NCI-H526 treated with DMSO at 0.1 percent for 48 hours (cell line): ENCODE measurements around the gene CD151.

ENCODE experiments used
- DNase-seq: peaks from one replicate; lab custom pipeline; 2025; lab: John Stamatoyannopoulos, UW

Gene CD151

DNA sequence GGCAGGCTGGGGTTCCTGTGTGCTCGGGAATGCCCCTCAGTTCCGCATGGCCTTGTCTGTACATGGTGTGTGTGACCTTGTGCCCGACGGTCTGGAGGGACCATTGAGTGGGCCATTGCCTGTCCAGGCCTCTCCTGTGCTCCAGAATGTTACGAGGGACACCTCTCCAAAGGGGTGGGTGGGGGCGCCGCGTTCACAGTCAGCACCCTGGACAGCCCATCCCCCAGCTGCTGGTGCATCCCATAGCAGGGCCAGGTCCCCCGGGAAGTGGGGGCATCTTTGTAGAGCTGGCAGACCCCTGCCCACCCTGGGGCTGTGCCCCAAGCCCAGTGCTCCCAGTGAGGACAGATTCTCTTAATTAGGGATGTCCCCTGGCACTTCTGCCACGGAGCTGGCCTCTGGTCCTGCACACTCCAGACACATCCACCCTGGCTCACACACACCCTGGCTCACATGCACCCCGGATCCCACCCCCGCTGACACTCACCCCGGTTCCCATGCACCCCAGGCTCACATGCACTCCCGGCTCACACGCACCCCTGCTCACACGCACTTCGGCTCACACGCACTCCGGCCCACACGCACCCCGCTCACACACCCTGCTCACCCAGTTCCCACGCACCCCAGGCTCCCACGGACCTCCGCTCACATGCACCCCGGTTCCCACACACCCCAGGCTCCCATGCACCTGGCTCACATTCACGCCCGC lies 25.5 kb downstream of the CD151 start:
- no peak for DNase-seq

DNA sequence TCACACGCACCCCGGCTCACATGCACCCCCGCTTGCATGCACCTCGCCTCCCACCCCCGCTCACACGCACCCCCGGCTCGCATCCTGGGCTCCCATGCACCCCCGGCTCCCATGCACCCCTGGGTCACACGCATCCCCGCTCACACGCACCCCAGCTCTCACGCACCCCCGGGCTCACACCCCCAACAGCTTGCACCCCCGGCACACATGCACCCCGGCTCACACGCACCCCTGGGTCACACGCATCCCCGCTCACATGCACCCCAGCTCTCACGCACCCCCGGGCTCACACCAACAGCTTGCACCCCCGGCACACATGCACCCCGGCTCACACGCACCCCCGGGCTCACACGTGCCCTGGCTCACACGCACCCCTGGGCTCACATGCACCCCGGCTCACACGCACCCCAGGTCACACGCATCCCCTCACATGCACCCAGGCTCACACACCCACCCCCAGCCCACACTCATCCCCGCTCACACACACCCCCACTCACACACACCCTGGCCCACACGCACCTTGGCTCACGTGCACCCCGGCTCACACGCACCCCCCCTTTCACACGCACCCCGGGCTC lies 26.1 kb downstream of the CD151 start:
- no peak for DNase-seq

DNA sequence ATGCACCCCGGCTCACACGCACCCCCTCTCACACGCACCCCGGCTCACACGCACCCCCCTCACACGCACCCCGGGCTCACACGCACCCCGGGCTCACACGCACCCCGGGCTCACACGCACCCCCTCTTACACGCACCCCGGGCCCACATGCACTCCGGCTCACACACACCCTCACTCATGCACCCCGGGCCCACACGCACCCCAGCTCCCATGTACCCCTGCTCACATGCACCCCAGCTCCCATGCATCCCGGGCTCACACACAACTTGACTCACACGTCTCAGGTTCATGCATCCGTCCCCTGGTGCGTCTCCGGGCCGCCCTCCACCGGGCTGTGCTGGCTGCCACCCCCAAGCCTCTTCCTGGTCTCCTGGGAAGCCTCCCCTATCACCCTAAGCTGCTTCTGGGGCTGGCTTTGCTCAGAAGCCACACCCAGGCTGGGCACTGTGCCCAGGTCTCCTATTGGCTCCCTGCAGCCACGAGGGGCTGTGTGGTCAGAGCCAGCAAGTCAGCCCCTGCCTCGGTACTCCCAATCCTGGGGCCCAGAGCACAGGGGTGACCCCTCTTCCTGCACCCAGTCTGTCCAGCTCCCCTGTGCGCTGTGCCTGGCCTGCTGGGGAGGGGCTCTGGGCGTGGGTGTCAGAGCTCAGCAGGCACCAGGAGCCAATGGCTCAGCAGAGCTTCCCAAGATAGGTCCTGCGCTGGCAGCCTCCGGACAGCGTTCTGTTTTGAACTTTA lies 26.8 kb downstream of the CD151 start:
- peak; percentile 58 for DNase-seq

DNA sequence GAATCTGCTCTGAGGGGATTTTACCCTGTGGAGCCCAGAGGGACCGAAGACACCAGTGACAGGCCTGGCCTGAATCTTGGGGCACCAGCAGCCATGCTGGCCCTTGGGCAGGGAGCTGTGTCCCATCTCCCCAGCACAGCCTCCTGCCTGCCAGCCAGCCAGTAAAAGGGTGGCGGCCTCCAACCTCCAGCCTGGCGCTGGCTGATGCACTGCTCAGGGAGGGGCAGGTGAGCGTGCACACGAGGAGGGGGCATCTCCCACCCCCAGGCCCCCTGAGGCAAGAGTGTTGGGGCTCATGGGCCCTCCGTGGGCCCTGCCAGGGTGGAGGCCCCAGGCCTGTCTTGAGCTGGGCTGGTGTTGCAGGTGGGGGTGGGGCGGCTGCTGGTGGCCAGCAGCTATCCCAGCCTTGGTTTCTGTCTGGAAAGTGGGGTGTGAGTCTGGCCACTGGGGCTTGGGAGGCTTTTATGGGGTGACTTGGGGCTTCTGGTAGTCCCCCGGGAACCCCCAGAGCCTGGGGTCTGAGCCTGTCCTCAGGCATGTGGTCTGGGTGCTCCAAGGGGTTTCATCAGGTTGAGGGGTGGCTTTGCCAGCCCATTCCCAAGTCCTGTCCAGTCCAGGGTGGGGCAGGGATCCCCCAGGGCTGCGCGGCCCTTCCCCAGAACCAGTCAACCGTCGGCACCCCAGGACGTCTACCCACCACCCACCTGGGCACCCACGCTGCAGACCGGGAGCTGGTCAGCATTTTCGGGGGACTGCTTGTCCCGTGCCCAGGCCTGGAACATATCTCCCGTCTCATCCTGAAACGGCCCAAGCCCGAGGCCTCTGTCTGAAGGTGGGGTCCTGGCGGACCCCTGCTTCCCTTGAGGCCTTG lies 27.7 kb downstream of the CD151 start:
- DNase-seq = no peak

DNA sequence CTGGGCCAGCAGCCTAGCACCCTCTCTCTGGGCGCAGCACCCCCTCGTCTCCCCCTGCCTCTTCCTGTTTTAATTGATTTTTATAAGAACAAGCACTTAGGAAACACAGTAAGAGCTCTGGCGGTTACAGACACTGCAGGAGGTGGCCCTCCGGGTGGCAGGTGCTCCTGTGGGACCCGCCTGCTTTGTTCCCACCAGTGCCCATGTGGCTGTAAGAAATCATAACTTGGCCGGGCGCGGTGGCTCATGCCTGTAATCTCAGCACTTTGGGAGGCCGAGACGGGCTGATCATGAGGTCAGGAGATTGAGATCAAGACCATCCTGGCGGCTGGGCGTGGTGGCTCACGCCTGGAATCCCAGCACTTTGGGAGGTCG lies 28.3 kb downstream of the CD151 start:
- DNase-seq = no peak

DNA sequence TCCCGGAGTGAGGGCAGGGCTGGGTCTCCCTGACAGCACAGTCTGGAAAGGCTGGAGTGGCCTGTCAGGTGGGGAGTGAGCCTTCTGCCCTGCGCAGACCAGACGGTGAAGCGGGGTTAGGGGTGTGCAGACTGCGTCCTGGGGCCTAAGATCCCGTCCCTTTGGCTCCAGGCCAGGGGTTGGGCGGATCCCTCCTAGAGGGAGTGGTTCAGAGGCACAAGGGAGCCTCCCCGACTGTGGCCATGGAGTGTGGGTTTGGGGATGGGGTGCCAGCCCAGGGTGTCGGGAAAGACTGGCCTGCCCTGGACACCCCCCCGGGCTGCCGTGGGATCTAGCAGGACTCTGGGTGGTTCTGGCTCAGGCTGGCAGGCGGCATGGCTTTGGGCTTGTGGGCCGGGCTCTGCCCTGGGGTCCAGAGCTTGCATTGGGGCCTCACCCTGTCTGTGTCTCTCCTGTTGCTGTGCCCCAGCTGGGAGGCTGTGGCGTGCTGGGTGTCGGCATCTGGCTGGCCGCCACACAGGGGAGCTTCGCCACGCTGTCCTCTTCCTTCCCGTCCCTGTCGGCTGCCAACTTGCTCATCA lies 29.4 kb downstream of the CD151 start:
- peak; percentile 44 for DNase-seq

DNA sequence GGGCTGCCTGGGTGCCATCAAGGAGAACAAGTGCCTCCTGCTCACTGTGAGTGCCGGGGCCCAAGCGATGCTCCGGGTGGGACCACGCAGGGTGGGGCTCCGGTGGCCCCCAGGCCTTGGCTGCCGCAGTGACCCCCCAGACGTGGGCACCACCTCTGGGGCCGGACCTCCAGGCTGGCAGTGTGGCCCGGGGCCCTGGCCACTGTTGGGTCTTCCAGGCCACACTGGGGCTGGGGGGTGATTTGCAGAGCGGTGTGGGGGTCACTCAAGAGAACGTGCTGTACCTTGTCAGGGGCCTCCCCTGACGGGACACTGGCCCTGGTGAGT lies 29.9 kb downstream of the CD151 start:
- no peak for DNase-seq

DNA sequence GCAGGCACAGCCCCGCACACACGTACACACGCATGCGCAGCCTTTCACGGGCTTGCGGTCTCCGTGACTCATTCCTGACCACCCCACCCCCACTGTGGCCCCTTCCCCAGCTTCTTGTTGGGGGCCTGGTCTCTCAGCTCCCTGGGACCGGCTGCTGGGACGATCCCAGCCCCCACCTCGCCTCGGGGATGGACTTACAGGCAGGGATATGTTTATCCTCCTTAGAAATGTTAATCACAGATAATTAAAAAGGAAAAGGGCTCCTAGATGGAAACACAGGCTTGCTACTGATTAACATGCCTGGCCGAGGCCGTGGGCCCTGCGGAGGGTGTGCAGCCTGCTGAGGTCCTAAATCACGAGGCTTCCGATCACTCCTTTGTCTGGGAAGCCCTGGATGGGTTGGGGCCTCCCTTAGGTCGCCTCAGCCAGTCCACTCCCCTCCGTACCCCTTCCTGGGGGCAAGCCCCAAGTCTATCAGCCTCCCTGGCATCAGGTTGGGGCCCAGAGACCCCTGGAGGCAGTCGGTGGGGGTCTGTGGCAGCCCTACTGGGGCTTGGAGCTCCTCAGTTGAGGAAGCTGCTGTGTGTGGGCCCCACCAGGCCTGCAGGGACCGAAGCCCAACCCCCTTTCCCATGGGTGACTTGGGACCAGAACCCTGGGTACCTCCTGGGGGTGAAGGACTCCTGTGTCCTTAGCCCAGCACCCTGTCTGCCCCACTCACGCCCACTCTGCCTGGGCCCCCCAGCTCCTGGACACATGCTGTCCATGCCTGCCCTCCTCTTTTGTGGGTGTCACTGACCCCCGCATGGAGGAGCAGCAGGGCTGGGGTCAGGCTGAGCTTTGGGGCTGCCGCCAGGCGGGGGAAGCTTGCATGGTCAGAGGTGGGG lies 30.5 kb downstream of the CD151 start:
- DNase-seq = no peak

DNA sequence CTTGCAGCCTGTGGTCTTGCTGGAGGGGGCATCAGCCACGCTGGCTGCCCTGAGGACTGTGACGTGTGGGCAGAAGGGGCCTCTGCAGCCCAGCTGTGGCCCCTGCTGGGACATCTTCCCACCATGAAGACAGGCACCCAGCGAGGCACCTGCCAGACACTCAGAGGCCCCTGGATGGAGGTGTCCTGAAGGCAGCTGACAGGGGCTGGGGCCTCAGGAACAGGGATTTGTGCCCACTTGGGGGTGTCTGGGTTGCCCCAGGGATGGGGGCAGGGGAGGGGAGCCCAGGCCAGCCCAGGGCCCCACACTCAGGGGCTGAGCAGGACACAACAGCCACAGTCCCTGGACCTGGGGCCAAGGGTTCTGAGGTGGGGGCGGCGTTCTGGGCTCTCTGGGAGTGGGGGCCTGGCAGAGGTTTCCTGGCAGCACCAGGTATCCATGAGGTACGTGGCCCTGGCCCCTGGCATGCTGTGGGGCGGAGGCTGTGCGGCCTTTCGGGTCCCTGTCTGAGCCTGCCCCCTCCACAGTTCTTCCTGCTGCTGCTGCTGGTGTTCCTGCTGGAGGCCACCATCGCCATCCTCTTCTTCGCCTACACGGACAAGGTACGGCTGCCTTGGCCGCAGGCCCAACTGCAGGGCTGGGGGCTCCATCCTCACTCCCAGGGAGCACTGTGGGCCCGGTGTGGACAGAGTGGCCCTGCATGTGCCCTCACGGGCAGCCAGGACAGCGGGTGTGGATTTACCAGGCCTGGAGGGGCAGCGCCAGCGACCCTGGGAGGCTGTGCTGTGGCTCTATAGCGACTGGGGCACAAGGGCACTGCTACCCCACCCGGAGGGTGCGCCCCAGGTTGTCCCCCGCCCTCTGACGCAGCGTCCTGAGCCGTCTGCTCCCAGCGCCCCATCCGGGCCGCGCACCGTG lies 31.4 kb downstream of the CD151 start:
- DNase-seq = no peak

DNA sequence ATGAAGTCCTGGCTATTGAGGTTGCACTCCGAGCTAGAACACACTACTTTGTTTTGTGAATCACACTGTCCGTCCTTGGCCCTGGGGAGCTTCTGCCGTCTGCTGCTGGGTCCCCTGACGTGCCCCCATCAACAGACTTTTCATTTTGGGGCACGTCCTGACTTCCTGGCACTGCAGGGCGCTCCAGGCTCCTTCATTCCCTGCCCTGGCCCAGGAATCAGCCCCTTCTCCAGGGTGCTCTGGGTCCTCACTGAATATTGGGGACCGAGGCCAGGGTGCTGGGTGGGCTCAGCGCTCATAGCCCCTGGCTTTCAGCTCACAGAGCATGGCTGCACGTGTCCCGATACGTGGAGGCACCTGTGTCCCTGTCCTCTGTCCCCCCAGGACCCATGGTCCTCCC lies 32.1 kb downstream of the CD151 start:
- no peak for DNase-seq

DNA sequence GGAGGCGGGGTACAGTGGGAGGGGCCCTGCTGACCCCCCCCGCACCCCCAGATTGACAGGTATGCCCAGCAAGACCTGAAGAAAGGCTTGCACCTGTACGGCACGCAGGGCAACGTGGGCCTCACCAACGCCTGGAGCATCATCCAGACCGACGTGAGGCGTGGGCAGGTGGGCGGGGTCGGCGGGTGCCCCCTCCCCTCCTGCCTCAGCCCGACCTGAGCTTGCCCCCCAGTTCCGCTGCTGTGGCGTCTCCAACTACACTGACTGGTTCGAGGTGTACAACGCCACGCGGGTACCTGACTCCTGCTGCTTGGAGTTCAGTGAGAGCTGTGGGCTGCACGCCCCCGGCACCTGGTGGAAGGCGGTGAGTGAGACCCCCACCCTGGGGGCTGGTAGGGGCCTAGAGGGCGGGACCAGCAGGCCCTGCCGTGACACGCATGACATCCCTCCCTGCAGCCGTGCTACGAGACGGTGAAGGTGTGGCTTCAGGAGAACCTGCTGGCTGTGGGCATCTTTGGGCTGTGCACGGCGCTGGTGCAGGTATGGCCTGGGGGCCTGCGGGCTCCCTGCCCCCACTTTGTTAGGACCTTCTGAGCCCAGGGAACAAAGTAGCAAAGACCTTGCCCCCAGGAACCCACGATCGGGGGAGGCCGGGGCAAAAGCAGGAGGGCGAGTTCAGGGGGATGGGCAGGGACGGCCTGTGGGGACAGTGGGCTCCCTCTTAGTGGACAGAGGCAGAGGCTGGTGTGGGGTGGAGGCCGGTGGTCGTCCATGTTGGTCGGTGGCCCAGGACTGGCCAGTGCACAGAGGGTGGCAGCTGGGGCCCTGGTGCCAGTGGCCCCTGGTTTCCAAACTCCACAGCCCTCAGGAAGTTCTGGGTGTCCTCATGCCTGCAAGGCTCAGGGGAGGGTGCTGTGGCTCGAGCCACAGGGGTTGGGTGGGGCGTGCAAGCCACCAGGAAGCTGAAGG lies 33.0 kb downstream of the CD151 start:
- DNase-seq = no peak

DNA sequence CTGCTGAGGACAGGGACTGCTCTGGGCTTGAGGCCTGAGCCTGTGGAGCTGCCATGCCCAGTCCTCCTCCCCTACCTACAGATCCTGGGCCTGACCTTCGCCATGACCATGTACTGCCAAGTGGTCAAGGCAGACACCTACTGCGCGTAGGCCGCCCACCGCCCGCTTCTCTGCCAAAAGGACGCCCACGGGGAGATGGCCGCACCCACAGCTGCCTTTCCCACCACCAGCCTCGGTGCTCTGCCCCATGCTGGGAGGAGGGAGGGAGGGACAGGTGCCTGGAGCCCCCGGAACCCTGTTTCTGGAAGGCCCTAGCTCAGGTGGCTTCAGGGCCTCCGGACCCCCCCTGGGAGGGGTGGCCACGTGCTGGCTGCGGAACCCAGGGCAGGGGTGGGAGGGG lies 33.7 kb downstream of the CD151 start:
- DNase-seq = no peak

DNA sequence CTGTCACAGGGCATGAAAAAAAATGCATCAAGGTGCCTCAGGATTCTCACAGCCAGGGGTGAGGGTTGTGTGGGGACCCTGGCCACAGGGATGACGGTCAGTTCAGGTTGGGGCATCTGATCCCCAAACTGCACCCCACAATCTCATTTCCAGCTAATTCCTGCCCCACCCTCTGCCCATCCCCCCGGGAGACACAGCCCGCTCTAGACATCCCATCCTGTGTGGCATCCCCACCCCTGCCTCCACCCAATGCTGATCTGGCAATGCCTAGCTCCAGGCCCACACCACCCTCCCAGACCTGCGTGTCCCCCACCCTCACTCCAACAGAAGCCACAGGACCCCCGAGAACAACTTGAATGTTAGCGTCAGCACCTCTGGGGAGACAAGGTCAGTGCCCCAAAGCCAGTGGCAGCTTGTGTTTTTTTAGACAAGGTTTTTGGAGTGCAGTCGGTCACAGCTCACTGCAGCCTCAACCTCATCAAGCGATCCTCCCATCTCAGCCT lies 35.2 kb downstream of the CD151 start:
- no peak for DNase-seq

DNA sequence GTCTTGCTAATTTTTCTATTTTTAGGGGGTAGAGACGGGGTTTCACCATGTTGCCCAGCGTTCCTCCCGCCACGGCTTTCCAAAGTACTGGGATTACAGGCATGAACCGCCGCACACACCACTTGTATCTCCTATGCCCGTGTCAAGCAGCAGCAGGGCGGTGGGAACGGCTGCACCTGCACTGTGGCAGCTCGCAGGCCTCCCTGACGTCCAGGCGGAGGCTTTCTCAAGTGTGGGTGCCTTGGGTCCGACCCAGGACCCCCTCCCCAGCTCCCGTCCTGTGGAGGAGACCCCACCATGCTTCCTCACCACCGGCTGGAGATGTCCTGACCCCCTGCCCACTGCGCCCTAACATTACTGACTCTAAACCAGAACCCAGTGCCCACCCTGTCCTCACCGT lies 35.6 kb downstream of the CD151 start:
- no peak for DNase-seq

DNA sequence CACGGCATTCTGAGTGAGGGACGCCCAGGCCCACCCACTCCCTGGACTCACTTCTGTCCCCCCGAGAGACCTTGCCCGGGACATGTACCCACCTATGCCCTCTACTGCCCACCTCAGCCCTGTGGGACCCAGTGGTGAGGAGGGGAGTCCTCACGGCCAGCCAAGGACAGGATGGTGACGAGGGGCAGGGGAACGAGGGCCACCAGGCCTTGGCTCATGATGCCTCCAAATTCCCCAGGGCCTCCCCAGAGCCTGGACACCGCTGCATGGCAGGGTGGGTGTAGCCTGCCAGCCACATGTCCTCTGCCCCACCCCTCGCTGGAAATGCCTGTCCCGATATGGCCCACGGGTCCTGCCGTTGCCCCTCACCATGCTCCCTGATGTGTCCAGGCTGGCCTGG lies 36.0 kb downstream of the CD151 start:
- DNase-seq = no peak

DNA sequence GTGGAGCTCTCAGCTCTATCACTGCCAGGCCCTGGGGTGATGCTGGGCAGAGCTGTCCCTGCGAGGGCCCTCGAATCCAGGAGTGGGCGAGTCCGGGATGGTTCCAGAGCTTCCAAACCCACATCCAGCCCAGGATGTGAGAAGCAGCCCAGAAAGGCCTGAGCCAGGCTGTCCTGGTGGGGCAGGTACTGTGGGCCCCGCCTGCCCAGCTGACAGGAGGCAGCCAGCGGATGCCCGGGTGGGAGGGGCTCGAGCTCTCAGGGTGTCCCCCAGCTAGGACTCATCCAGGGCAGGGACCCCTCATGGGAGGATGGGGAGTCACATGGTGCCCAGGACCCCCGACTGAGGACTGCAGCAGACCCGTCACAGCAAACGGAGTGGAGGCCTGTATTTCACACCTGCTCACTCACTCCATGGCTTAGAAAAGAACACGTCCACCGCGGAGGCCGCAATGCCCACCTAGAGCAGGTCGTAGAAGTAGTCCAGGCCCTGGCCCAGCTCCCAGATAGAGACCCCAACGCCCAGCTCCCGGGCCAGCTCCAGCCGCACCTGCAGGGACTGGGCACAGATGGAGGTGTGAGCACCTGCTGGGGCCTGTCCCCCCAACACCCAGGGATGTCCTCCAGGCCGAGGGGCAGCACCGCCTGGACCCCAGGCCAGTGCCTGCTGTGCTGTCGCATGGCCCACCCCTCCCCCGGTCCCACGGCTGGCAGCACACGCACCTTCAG lies 36.8 kb downstream of the CD151 start:
- no peak for DNase-seq

DNA sequence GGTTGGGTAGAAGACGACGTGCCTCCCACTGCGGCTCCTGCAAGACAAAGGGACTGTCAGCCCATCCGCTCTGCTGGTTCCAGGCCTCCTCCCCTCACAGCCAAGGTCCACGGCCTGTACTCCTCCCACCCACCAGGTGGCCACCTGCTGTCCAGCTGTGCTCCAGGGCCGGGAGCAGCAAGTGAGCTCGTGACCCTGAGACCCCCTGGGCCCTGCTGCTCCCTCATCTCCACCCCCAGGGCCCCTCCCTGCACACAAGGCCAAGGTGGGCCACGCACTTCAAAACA lies 37.3 kb downstream of the CD151 start:
- DNase-seq = no peak

DNA sequence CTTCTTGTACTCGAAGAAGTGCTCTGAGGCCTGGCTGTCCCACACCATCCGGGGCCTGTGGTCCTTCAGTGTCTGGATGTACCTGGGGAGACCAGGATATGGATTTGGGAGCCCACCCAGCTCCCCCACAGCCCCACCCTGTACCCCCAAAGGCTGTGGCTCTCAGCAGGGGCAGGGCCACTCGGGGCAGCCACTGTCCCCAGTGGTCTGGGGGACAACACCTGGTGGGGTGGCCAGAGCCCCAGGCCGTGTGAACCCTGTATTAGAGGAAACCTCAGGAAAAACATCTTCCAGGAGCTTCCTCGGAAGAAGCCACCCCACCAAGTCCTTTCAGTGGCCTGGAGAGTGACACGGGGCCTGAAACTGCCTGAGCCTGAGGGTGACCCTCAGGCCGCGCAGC lies 37.7 kb downstream of the CD151 start:
- DNase-seq = no peak
